SK-N-SH treated with all-trans-retinoic acid at 6 μM for 48 hours (cell line): ENCODE results near the gene EPB41L1.

ENCODE experiments used
- ATAC-seq: fragments of 200-7000 bp; cut with Tn5 transposase; 3 replicates; pipeline ENCODE4 v1.9.1; 2020; ENCODE audit warnings: mild to moderate bottlenecking, moderate library complexity
- ARNTL ChIP-seq: fragments of 450-650 bp; formaldehyde crosslinking; IDR thresholded peaks from 2 replicates; pipeline ENCODE4 v1.5.0; 2020; ENCODE audit warnings: low read depth, mild to moderate bottlenecking, moderate library complexity, borderline replicate concordance
- BACH2 ChIP-seq: fragments of 250-450 bp; sonication (Bioruptor Pico); IDR thresholded peaks from 2 replicates; pipeline ENCODE4 v1.9.0; 2021; ENCODE audit warnings: mild to moderate bottlenecking, borderline replicate concordance
- CREB5 ChIP-seq: fragments of 250-450 bp; sonication (Bioruptor Pico); IDR thresholded peaks from 2 replicates; pipeline ENCODE4 v1.5.1; 2020; ENCODE audit warnings: low read depth, mild to moderate bottlenecking, moderate library complexity
- CSDC2 ChIP-seq: fragments of 250-450 bp; sonication (Bioruptor Pico); IDR thresholded peaks from 2 replicates; pipeline ENCODE4 v1.5.0; 2020; ENCODE audit warnings: mild to moderate bottlenecking, moderate library complexity
- CSRNP3 ChIP-seq: fragments of 250-450 bp; sonication (Bioruptor Pico); IDR thresholded peaks from 2 replicates; pipeline ENCODE4 v1.5.1; 2021; ENCODE audit warnings: mild to moderate bottlenecking, moderate library complexity
- ESRRG ChIP-seq: fragments of 250-450 bp; sonication (Bioruptor Pico); IDR thresholded peaks from 2 replicates; pipeline ENCODE4 v1.6.1; 2021; ENCODE audit warnings: mild to moderate bottlenecking
- GLIS3 ChIP-seq: fragments of 250-450 bp; sonication (Bioruptor Pico); IDR thresholded peaks from 2 replicates; pipeline ENCODE4 v1.5.0; 2020; ENCODE audit warnings: mild to moderate bottlenecking, moderate library complexity
- ISL1 ChIP-seq: fragments of 250-450 bp; sonication (Bioruptor Pico); IDR thresholded peaks from 2 replicates; pipeline ENCODE4 v2.1.2; 2022; ENCODE audit warnings: mild to moderate bottlenecking, moderate library complexity
- OSR1 ChIP-seq: fragments of 250-450 bp; sonication (Bioruptor Pico); IDR thresholded peaks from 2 replicates; pipeline ENCODE4 v1.8.0; 2022; ENCODE audit warnings: moderate library complexity, mild to moderate bottlenecking, inconsistent platforms
- PATZ1 ChIP-seq: fragments of 250-450 bp; sonication (Bioruptor Pico); IDR thresholded peaks from 2 replicates; pipeline ENCODE4 v1.8.0; 2020; ENCODE audit warnings: mild to moderate bottlenecking, moderate library complexity, borderline replicate concordance
- POU6F1 ChIP-seq: fragments of 250-450 bp; sonication (Bioruptor Pico); IDR thresholded peaks from 2 replicates; pipeline ENCODE4 v1.8.0; 2021; ENCODE audit warnings: low read depth, mild to moderate bottlenecking, moderate library complexity, borderline replicate concordance
- PPARA ChIP-seq: fragments of 250-450 bp; sonication (Bioruptor Pico); IDR thresholded peaks from 2 replicates; pipeline ENCODE4 v1.5.0; 2020; ENCODE audit warnings: mild to moderate bottlenecking, borderline replicate concordance
- RARB ChIP-seq: fragments of 250-450 bp; sonication (Bioruptor Pico); IDR thresholded peaks from 2 replicates; pipeline ENCODE4 v1.8.0; 2021; ENCODE audit warnings: mild to moderate bottlenecking, moderate library complexity
- SNAI2 ChIP-seq: fragments of 250-450 bp; sonication (Bioruptor Pico); IDR thresholded peaks from 2 replicates; pipeline ENCODE4 v1.5.0; 2020; ENCODE audit warnings: mild to moderate bottlenecking, moderate library complexity
- TCF4 ChIP-seq: fragments of 250-450 bp; sonication (Bioruptor Pico); IDR thresholded peaks from 2 replicates; pipeline ENCODE4 v1.8.0; 2021; ENCODE audit warnings: mild to moderate bottlenecking, moderate library complexity, borderline replicate concordance
- TOX ChIP-seq: fragments of 250-450 bp; sonication (Bioruptor Pico); IDR thresholded peaks from 2 replicates; pipeline ENCODE4 v1.8.0; 2021; ENCODE audit warnings: mild to moderate bottlenecking, moderate library complexity, borderline replicate concordance
- TSHZ2 ChIP-seq: fragments of 250-450 bp; sonication (Bioruptor Pico); IDR thresholded peaks from 2 replicates; pipeline ENCODE4 v1.5.0; 2020; ENCODE audit warnings: mild to moderate bottlenecking, moderate library complexity
- ZC3H10 ChIP-seq: fragments of 250-450 bp; sonication (Bioruptor Pico); IDR thresholded peaks from 2 replicates; pipeline ENCODE4 v1.5.1; 2021; ENCODE audit warnings: mild to moderate bottlenecking, moderate library complexity
- ZFP3 ChIP-seq: fragments of 250-450 bp; sonication (Bioruptor Pico); IDR thresholded peaks from 2 replicates; pipeline ENCODE4 v1.5.0; 2020; ENCODE audit warnings: mild to moderate bottlenecking, moderate library complexity
- ZFP30 ChIP-seq: fragments of 450-650 bp; formaldehyde crosslinking; IDR thresholded peaks from 2 replicates; pipeline ENCODE4 v1.5.0; 2022; ENCODE audit warnings: mild to moderate bottlenecking, moderate library complexity
- ZNF565 ChIP-seq: fragments of 450-650 bp; formaldehyde crosslinking; conservative IDR thresholded peaks from 2 replicates; pipeline ENCODE4 v1.5.0; 2020; ENCODE audit warnings: low read depth, mild to moderate bottlenecking, moderate library complexity
- ZNF70 ChIP-seq: fragments of 450-650 bp; formaldehyde crosslinking; IDR thresholded peaks from 2 replicates; pipeline ENCODE4 v1.5.0; 2020; ENCODE audit warnings: mild to moderate bottlenecking, moderate library complexity
- ZNF8 ChIP-seq: fragments of 450-650 bp; formaldehyde crosslinking; IDR thresholded peaks from 2 replicates; pipeline ENCODE4 v1.5.0; 2020; ENCODE audit warnings: mild to moderate bottlenecking, moderate library complexity

EPB41L1 gene

GRCh38 chr20:36129160-36129543 lies 25.4 kb upstream of the EPB41L1 start:
- no peak for ATAC-seq
- no peak for TF ChIP-seq GLIS3 (CRISPR knock-in tag)
- TF ChIP-seq ZNF565 (CRISPR knock-in tag): no peak
- TF ChIP-seq PATZ1: no peak
- TF ChIP-seq ARNTL (CRISPR knock-in tag): no peak
- no peak for TF ChIP-seq ESRRG
- no peak for TF ChIP-seq SNAI2 (CRISPR knock-in tag)
- no peak for TF ChIP-seq ZFP30 (CRISPR knock-in tag)
- no peak for TF ChIP-seq POU6F1 (CRISPR knock-in tag)
- TF ChIP-seq ISL1 (CRISPR knock-in tag): no peak
- no peak for TF ChIP-seq CSRNP3 (CRISPR knock-in tag)
- TF ChIP-seq RARB (CRISPR knock-in tag): no peak
- no peak for TF ChIP-seq BACH2 (CRISPR knock-in tag)
- TF ChIP-seq TCF4 (CRISPR knock-in tag): no peak
- no peak for TF ChIP-seq CREB5 (CRISPR knock-in tag)
- TF ChIP-seq ZNF70 (CRISPR knock-in tag): no peak
- no peak for TF ChIP-seq ZC3H10 (CRISPR knock-in tag)
- TF ChIP-seq ZNF8 (CRISPR knock-in tag): no peak

- ATAC-seq: no peak
- no peak for TF ChIP-seq CREB5 (CRISPR knock-in tag)
- TF ChIP-seq ZFP3 (CRISPR knock-in tag): no peak
- TF ChIP-seq PPARA (CRISPR knock-in tag): no peak
- TF ChIP-seq ARNTL (CRISPR knock-in tag): no peak
- TF ChIP-seq BACH2 (CRISPR knock-in tag): no peak
- TF ChIP-seq ZNF565 (CRISPR knock-in tag): no peak
- TF ChIP-seq TOX (CRISPR knock-in tag): no peak
- no peak for TF ChIP-seq TSHZ2
- TF ChIP-seq POU6F1 (CRISPR knock-in tag): no peak
- TF ChIP-seq PATZ1: no peak
- TF ChIP-seq OSR1 (CRISPR knock-in tag): no peak
- TF ChIP-seq CSDC2 (CRISPR knock-in tag): no peak
Measured at GRCh38 chr20:36130390-36130789, 24.1 kb upstream of the EPB41L1 start.
